Activated T-cell treated with anti-CD3 and anti-CD28 coated beads, Interleukin-2, amount 50 U/mL, for 1 hour (primary cell): ENCODE results near the gene ADAMTS6.

Experiments used
- DNase-seq: peaks from one replicate; pipeline ENCODE4 v3.0.0-alpha.2; 2020

Gene ADAMTS6

DNA sequence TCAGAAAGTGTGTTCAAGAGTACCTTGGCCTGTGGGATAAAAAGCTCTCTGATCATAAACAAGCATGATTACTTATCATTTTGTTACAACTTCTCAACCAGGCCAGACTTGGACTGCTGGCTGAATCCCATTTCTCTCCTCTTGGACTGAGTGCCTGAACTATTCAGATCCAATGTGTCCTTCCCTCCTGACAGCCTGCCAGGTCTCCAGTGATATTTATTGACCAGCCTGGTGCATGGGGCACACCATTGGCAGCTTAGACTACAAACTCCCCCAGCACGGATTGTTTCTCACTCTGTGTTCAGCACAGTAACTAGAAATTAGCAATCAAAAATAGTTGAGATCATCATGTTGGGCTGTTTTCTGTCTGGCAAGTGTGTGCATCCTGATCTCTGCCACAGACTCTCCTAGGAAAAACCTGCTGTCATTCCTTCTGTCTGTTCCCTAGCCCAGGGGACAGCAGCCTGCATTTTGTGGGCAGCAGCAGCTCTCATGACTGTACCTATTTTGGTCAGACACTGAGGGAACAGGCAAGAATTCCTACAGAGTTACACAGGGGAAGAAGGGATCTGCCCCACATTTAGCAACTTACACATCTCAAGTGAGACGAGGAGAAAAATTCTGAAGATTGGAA, 348.1 kb downstream of the ADAMTS6 start:
- no peak for DNase-seq

GRCh38 chr5:65132386-65132785, 349.3 kb downstream of the ADAMTS6 start:
- no peak for DNase-seq

DNA sequence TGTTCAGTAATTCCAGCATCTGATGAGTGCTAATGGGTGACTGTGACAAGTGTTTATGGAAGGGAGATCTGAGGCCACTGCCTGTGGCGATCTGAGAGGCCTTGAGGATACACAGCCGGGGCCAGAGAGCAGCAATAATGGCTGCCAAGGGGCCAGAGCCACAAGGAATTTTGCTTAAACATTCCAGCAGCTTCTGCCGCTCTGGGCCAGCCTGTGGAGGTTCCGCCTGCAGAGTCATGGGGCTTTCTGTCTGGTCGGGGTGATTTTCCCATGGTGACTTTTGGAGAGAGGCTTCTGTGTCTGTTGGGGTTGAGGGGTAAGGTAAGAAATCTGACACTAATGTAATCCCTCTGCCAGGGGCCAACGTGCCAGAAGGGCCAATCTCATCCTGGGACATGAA, 353.5 kb downstream of the ADAMTS6 start:
- DNase-seq, result no peak

DNA sequence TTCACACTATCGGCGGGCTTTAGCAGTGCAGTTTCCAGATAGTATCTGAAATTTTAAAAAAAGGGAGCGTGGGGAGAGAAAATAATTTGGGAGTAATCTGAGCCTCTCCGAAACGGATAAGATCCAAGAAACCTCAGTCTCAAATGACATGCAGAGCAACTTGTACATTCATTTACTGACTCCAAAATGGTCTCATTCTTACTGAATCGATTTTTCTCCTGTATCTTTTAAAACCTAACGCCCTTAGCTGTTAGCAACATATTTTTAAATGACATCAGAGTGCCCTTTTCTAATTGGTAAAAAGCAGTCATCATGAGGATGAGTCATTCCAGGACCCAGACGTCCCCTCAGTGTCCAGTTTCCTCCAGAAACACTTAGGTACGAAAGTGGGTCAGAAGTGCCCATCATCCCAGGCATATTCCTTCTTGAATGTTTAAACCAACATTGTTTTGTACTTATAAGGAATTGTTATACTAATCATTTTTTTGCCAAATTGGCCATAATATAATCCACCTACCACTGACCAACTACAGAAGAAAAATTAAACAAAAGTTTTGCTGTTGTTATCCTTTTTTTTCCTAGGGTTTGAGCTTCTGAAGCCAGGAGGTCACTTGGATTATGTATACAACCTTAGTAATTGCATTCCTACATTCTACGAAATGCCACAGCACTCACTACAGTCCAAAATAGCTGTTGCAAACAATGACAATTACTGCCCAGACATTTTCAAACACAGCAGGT, 354.4 kb downstream of the ADAMTS6 start:
- no peak for DNase-seq

GRCh38 chr5:65126542-65127069, 355.1 kb downstream of the ADAMTS6 start:
- DNase-seq, result no peak

DNA sequence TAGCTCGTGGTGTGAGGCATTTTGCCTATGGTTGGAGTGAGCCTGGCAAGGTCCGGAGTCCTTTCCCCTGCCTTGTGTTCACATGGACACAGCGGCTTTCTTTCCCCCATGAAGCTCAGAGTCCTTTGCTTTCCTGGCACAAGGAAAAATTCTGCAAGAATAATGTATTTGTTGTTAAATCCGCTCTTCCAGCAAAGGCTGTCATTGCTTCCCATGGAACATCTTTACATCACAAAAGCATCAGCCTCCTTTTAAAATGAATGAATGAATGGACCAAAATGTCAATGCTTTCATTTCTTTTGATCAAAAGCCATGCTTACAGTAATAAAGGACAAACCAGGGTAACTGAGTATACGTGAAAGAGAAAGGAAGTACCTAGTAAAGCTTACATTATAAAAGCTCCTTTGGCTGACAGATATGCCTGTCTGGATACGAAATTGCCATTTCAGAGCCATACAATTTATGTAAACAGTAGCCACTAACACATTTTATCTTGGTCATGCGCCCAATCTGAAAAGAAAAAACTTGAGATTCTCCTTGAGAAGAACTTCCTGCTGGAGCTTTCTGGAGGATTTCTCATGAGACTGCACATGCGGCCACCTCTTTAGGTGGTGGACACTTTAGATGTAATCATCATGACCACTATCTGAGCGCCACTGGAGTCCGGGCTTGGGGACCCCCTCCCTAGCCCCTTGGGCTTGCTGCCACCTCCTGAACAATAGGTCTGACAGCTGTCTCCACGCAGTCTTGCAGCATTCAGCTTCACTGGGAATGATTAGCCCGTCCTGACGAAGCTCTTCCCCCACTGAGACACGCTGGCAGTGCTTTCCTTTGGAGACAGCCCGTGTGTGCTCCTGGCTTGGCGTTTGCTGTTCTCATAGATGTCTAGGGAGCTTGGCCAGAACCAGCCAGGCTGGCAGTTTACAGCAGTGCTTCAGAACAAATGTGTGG, 355.9 kb downstream of the ADAMTS6 start:
- DNase-seq, result no peak

GRCh38 chr5:65121880-65122436, 359.8 kb downstream of the ADAMTS6 start:
- no peak for DNase-seq

DNA sequence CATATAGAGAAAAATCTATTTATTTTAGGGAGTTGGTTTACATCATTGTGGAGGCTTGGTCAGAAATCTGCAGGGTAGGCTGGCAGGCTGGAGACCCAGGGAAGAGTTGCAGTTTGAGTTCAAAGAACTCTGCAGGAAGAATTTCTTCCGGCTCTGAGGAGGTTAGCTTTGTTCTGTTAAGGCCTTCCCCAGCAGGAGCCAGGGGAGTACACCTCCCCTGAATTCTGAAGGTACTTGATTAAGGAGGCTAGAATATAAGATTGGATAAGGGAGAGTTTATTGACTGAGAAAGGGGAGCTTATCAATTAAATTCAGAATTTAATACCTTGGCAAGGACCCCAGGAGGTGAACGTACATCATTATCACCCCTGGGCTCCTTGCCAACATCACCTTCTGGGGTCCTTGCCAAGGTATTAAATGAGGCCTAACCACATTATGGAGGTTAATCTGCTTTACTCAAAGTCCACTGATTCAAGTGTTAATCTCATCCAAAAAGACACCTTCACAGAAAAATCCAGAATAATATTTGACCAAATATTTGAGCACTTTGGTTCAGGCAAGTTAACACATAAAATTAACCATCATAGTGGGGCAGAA, 361.3 kb downstream of the ADAMTS6 start:
- no peak for DNase-seq

DNA sequence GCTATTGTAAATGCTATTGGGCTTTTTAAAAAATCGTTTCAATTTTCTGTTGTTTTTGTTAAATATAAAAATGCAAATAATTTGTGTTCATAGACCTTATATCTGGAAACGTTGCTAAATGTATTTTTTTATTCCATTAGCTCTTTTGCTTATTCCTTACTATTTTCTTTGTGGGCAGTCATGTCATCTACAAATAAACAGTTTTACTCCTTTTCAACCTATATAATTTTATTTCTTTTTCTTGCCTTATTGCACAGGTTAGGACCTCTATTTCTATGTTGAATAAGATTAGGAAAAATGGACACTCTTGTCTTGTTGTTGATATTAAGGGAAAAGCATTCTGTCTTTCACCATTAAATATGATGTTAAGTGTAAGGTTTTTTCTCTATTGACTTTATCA, 364.2 kb downstream of the ADAMTS6 start:
- DNase-seq, result no peak

DNA sequence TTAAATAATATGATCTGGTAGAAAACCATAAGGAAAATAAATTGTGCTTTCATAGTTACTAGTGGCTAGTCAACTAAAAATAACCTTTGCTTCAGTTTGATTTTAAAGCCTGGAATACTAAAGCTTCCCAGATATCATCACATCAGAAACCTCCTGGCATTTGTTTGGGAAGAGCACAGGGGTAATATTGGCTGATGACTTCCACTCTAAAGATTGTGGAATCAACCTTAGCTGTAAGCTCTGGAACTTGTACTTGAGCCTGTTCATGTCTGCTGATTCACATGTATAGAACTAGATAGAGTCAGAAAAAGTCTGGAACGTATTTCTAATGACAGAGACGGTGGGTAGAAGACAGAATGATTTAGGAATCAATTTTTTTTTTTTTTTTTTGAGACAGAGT, 367.9 kb downstream of the ADAMTS6 start:
- DNase-seq, result no peak

DNA sequence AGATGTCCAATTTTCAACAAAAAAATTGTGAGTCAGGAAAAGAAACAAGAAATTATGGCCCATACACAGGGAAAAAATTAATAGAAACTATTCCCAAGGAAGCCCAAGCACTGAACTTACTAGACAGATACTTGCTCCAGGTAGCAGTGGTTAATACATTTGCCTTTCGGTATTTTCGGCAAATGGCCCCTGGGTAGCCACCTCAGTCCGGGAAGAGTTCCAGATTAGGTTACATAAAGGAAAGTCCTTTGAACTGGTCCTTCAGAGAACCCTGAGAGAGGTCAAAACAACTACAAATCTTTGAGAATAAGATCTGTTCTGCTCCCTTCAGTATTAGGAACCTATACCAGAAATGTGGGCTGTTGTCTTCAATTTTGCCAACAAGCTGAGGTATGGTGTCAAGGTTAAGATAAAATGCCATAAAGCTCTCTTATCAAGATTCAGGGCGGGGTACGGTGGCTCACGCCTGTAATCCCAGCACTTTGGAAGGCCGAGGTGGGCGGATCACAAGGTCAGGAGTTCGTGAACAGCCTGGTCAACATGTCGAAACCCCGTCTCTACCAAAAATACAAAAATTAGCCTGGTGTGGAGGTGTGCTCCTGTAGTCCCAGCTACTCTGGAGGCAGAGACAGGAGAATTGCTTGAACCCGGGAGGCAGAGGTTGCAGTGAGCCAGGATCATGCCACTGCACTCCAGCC, 369.6 kb downstream of the ADAMTS6 start:
- DNase-seq, result no peak

GRCh38 chr5:65108786-65109743, 372.7 kb downstream of the ADAMTS6 start:
- DNase-seq, result no peak

- no peak for DNase-seq
These were observed 376.4 kb downstream of the ADAMTS6 start for GRCh38 chr5:65105301-65105700.

DNA sequence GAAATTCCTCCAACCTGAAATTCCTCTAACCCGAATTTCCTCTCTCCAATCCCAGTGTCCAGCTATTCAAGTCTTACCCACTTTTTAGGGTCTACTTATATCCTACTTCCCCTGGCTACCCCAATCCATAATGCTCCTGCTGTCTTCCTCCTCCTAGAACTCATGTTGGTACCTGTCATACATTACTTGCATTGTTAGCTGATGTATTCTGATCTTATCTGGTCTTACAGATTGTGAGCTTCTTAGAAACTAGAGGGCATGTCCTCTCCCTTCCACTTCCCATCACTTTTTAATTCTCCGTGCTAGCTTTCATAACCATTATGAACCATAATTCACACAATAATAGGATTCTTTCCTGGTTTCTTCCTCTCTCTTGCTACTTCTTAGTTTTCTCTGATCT, 376.9 kb downstream of the ADAMTS6 start:
- DNase-seq, result no peak

- peak; percentile 31 for DNase-seq
These were observed 377.8 kb downstream of the ADAMTS6 start for GRCh38 chr5:65103756-65104440.

DNA sequence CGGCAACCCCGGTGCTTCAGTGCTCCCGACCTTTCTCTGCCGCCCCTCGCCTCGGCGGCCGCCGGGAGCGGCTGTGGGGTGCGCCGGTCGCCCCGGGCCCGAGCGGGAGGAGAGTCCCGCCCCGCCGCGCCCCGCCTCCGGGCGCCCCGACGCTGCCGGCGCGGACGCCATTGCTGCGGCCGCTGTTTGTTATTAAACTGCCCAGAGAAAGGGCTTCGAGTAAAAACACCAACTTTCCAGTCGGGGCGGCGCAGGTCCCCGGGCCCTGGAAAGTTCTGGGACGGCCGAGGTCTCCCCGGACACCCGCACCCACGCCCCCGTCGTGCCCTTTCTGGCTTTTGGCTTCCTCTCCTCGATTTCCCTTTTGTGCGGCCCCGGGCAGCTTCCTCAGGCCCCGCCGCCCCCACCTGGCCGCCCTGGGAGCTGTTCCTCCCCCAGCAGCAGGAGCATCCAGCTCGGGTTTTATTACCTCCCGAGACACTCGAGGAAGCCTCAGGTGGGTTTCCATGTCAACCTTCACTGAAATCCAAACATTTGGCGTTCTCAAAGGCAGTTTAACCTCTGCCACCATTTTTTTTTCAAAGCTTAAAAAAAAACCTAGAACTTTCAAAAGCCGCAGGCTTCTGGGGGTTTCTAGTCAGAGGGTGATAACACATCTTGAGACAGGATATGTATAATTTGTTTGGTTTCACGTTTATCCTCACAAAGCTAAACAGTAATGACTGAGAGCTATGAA, 378.6 kb downstream of the ADAMTS6 start:
- DNase-seq, result peak; percentile 72

- DNase-seq, result no peak
These were observed 379.2 kb downstream of the ADAMTS6 start for GRCh38 chr5:65102371-65102975.

GRCh38 chr5:65101632-65102100, 380.1 kb downstream of the ADAMTS6 start:
- no peak for DNase-seq
